Measurements from ENCODE around the gene RPRD1A. TPM values are rescaled to one million over a fixed set of nuclear protein-coding genes. Genes with fewer than 3 reads are reported as not detected.
A peak's percentile ranks its signal among the peaks of the same experiment; 100 is the strongest.
"Not testable (repeated sequence)": the region's sequence is repeated elsewhere in the genome, so short reads cannot be mapped to it uniquely, and the experiment has no call there.

Gene RPRD1A
- total RNA-seq, 3 donors from 2014 or later, result 19.7 to 23.4 (median 21.7) TPM

- Mint-ChIP-seq H3K4me3 (peak overlapping the region; percentile 96), H3K9me3 (no peaks in the 10 kb centered on the region), H3K4me1 (ENCODE audit: low read depth) (peaks cover 45% of the 10 kb centered on the region), H3K27me3 (ENCODE audit: low read depth) (no peaks in the 10 kb centered on the region), H3K36me3 (ENCODE audit: insufficient read depth) (peaks cover 9% of the 10 kb centered on the region)
- DNase-seq, result no peak
- ATAC-seq, result no peak
Measured at GRCh38 chr18:36066001-36066400, 1.4 kb downstream of the RPRD1A start.

- not testable (repeated sequence) for H3K27me3 Mint-ChIP-seq (ENCODE audit: low read depth); ATAC-seq; H3K36me3 Mint-ChIP-seq (ENCODE audit: insufficient read depth); H3K9me3 Mint-ChIP-seq; DNase-seq
- peak overlapping the region; percentile 9 for H3K4me3 Mint-ChIP-seq
- H3K4me1 Mint-ChIP-seq (ENCODE audit: low read depth), result peaks cover 50% of the 10 kb centered on the region
Measured at GRCh38 chr18:36064809-36065079, 2.6 kb downstream of the RPRD1A start.

- ATAC-seq, result no peak
- peaks cover 50% of the 10 kb centered on the region for H3K4me1 Mint-ChIP-seq (ENCODE audit: low read depth)
- no peaks in the 10 kb centered on the region for H3K27me3 Mint-ChIP-seq (ENCODE audit: low read depth)
Measured at GRCh38 chr18:36064027-36064808, 3.1 kb downstream of the RPRD1A start.

GRCh38 chr18:36058674-36059073 is 8.7 kb downstream of the RPRD1A start:
- peaks cover 2% of the 10 kb centered on the region for H3K36me3 Mint-ChIP-seq (ENCODE audit: insufficient read depth)
- H3K27me3 Mint-ChIP-seq (ENCODE audit: low read depth), result no peaks in the 10 kb centered on the region
- no peak for DNase-seq
- peaks cover 42% of the 10 kb centered on the region for H3K4me1 Mint-ChIP-seq (ENCODE audit: low read depth)
- no peak for ATAC-seq
- H3K4me3 Mint-ChIP-seq, result no peak overlapping the region
- no peaks in the 10 kb centered on the region for H3K9me3 Mint-ChIP-seq

More at GRCh38 chr18:36064027-36064808, 3.1 kb downstream of the RPRD1A start:
- DNase-seq, result no peak
- peak overlapping the region; percentile 9 for H3K4me3 Mint-ChIP-seq
- no peaks in the 10 kb centered on the region for H3K9me3 Mint-ChIP-seq
- H3K36me3 Mint-ChIP-seq (ENCODE audit: insufficient read depth), result peaks cover 9% of the 10 kb centered on the region

- peaks cover 7% of the 10 kb centered on the region for H3K9me3 Mint-ChIP-seq
- peaks cover 27% of the 10 kb centered on the region for H3K36me3 Mint-ChIP-seq (ENCODE audit: insufficient read depth)
- ATAC-seq (no peak), DNase-seq (no peak)
- no peaks in the 10 kb centered on the region for H3K27me3 Mint-ChIP-seq (ENCODE audit: low read depth)
- no peak overlapping the region for H3K4me3 Mint-ChIP-seq
- peaks cover 36% of the 10 kb centered on the region for H3K4me1 Mint-ChIP-seq (ENCODE audit: low read depth)
Measured at GRCh38 chr18:36051760-36052159, 15.6 kb downstream of the RPRD1A start.

- Mint-ChIP-seq H3K4me1 (ENCODE audit: low read depth) (peaks cover 45% of the 10 kb centered on the region), H3K4me3 (no peak overlapping the region), H3K27me3 (ENCODE audit: low read depth) (no peaks in the 10 kb centered on the region), H3K9me3 (peaks cover 7% of the 10 kb centered on the region), H3K36me3 (ENCODE audit: insufficient read depth) (peaks cover 32% of the 10 kb centered on the region)
- no peak for ATAC-seq
- no peak for DNase-seq
Measured at GRCh38 chr18:36050479-36050878, 16.9 kb downstream of the RPRD1A start.

- DNase-seq, result no peak
- peaks cover 7% of the 10 kb centered on the region for H3K9me3 Mint-ChIP-seq
- H3K4me3 Mint-ChIP-seq, result no peak overlapping the region
- no peak for ATAC-seq
- peaks cover 27% of the 10 kb centered on the region for H3K36me3 Mint-ChIP-seq (ENCODE audit: insufficient read depth)
- no peaks in the 10 kb centered on the region for H3K27me3 Mint-ChIP-seq (ENCODE audit: low read depth)
- peaks cover 49% of the 10 kb centered on the region for H3K4me1 Mint-ChIP-seq (ENCODE audit: low read depth)
Measured at GRCh38 chr18:36047521-36047920, 19.8 kb downstream of the RPRD1A start.

- no peaks in the 10 kb centered on the region for H3K27me3 Mint-ChIP-seq (ENCODE audit: low read depth)
- H3K4me1 Mint-ChIP-seq (ENCODE audit: low read depth), result peaks cover 55% of the 10 kb centered on the region
- no peak for DNase-seq
- ATAC-seq, result no peak
- no peak overlapping the region for H3K4me3 Mint-ChIP-seq
- peaks cover 23% of the 10 kb centered on the region for H3K36me3 Mint-ChIP-seq (ENCODE audit: insufficient read depth)
- peaks cover 5% of the 10 kb centered on the region for H3K9me3 Mint-ChIP-seq
Measured at GRCh38 chr18:36046898-36047297, 20.5 kb downstream of the RPRD1A start.

- no peaks in the 10 kb centered on the region for H3K9me3 Mint-ChIP-seq
- DNase-seq (no peak), ATAC-seq (no peak)
- no peaks in the 10 kb centered on the region for H3K27me3 Mint-ChIP-seq (ENCODE audit: low read depth)
- peaks cover 56% of the 10 kb centered on the region for H3K4me1 Mint-ChIP-seq (ENCODE audit: low read depth)
- H3K4me3 Mint-ChIP-seq, result no peak overlapping the region
- peaks cover 17% of the 10 kb centered on the region for H3K36me3 Mint-ChIP-seq (ENCODE audit: insufficient read depth)
Measured at GRCh38 chr18:36045241-36045991, 21.9 kb downstream of the RPRD1A start.

- no peaks in the 10 kb centered on the region for H3K27me3 Mint-ChIP-seq (ENCODE audit: low read depth)
- peaks cover 53% of the 10 kb centered on the region for H3K4me1 Mint-ChIP-seq (ENCODE audit: low read depth)
- no peak overlapping the region for H3K4me3 Mint-ChIP-seq
- DNase-seq (no peak), ATAC-seq (no peak)
- H3K9me3 Mint-ChIP-seq, result no peaks in the 10 kb centered on the region
- H3K36me3 Mint-ChIP-seq (ENCODE audit: insufficient read depth), result peaks cover 21% of the 10 kb centered on the region
Measured at GRCh38 chr18:36043153-36043552, 24.2 kb downstream of the RPRD1A start.

GRCh38 chr18:36041146-36041545 is 26.2 kb downstream of the RPRD1A start:
- DNase-seq (no peak), ATAC-seq (no peak)
- H3K36me3 Mint-ChIP-seq (ENCODE audit: insufficient read depth), result peaks cover 24% of the 10 kb centered on the region

GRCh38 chr18:36038102-36038663 is 29.2 kb downstream of the RPRD1A start:
- Mint-ChIP-seq H3K36me3 (ENCODE audit: insufficient read depth) (peaks cover 23% of the 10 kb centered on the region), H3K9me3 (peaks cover 6% of the 10 kb centered on the region), H3K4me1 (ENCODE audit: low read depth) (peaks cover 49% of the 10 kb centered on the region), H3K4me3 (no peak overlapping the region), H3K27me3 (ENCODE audit: low read depth) (no peaks in the 10 kb centered on the region)
- DNase-seq, result no peak
- ATAC-seq, result no peak

More at GRCh38 chr18:36041146-36041545, 26.2 kb downstream of the RPRD1A start:
- Mint-ChIP-seq H3K27me3 (ENCODE audit: low read depth) (no peaks in the 10 kb centered on the region), H3K9me3 (peaks cover 6% of the 10 kb centered on the region), H3K4me3 (no peak overlapping the region), H3K4me1 (ENCODE audit: low read depth) (peaks cover 46% of the 10 kb centered on the region)

- peaks cover 34% of the 10 kb centered on the region for H3K36me3 Mint-ChIP-seq (ENCODE audit: insufficient read depth)
- DNase-seq (no peak), ATAC-seq (no peak)
- H3K4me1 Mint-ChIP-seq (ENCODE audit: low read depth), result peaks cover 36% of the 10 kb centered on the region
- peaks cover 6% of the 10 kb centered on the region for H3K9me3 Mint-ChIP-seq
- no peak overlapping the region for H3K4me3 Mint-ChIP-seq
- no peaks in the 10 kb centered on the region for H3K27me3 Mint-ChIP-seq (ENCODE audit: low read depth)
Measured at GRCh38 chr18:36035253-36035652, 32.1 kb downstream of the RPRD1A start.

GRCh38 chr18:36034299-36034895 is 33.0 kb downstream of the RPRD1A start:
- Mint-ChIP-seq H3K9me3 (peaks cover 6% of the 10 kb centered on the region), H3K4me1 (ENCODE audit: low read depth) (peaks cover 34% of the 10 kb centered on the region), H3K27me3 (ENCODE audit: low read depth) (no peaks in the 10 kb centered on the region), H3K4me3 (no peak overlapping the region), H3K36me3 (ENCODE audit: insufficient read depth) (peaks cover 32% of the 10 kb centered on the region)
- no peak for DNase-seq
- ATAC-seq, result no peak

Measured in activated T-cell treated with anti-CD3 and anti-CD28 coated beads, Interleukin-2, amount 50 U/mL, for 4 hours (primary cell).